Right renal pelvis (tissue), 4 donors: ENCODE measurements around the gene KRT3. TPM values are rescaled to one million over a fixed set of nuclear protein-coding genes. Genes with fewer than 3 reads are reported as not detected.

Experiments
- DNase-seq, 4 donors: peaks; one replicate each; pipeline ENCODE4 v3.0.0-alpha.2; 2013; ENCODE audit warnings: low read depth in 4 of 4, low spot score in 3 of 4, missing footprints in 1 of 4
- polyA plus RNA-seq, 4 donors: library from polyadenylated mRNA; unstranded; fragments of 120-200 nt; gene quantifications; one replicate each; pipeline ENCODE4 v1.2.1, GENCODE V29; 2013; ENCODE audit not compliant: insufficient read length in 4 of 4

KRT3 gene
- not detected for polyA plus RNA-seq

DNA sequence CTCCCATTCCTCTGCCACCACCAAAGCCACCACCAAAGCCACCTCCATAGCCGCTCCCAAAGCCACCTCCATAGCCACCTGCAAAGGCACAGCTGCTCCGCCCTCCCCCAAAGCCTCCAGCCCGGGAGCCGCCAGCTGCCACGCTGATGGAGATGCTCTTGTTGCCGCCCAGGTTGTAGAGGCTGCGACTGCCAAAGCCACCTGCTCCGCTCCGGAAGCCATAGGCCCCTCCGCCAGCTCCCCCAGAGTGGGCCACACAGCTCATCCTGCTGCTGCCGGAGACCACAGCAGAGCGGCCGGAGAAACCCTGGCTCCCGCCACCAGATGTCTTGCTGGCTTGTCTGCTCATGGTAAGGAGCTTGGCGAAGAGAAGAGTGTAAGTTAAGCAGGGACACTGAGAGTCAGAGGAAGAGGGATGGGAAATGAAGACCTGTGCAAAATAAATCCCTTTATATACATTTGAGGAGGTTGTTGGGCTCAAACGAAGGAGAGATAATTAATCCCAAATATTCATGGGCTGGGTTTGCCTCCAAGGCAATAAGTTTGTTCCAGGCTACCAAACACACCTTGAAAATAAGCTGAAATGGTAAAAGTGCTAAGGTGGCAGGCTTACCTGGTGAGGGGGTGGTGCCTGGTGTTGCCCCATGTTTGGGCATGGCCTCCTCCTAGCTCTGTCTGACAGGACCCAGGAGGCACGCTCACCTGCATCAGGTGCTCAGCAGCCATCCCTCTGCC is at the start of gene KRT3:
KRT3 (minus strand) TSS at position 424 of the 735 bp plus-strand sequence; CDS start at position 349, 75 bp downstream.
- DNase-seq: no peak

DNA sequence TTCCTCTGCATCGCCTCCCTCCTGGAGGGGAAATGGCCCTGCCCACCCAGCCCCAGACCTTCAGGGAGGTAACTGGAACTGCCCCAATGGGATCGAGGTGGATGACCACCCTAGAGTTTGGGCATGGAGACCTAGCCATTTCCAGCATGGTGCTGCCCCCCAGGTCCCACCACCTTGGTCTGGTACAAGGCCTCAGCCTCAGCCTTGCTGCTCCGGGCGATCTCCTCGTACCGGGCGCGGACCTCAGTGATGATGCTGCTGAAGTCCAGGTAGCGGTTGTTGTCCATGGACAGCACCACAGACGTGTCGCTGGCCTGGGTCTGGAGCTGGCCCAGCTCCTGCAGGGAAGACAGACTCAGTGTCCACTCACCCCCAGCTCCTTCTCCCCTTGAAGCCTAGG is 48.5 kb upstream of the KRT3 start:
- no peak for DNase-seq

DNA sequence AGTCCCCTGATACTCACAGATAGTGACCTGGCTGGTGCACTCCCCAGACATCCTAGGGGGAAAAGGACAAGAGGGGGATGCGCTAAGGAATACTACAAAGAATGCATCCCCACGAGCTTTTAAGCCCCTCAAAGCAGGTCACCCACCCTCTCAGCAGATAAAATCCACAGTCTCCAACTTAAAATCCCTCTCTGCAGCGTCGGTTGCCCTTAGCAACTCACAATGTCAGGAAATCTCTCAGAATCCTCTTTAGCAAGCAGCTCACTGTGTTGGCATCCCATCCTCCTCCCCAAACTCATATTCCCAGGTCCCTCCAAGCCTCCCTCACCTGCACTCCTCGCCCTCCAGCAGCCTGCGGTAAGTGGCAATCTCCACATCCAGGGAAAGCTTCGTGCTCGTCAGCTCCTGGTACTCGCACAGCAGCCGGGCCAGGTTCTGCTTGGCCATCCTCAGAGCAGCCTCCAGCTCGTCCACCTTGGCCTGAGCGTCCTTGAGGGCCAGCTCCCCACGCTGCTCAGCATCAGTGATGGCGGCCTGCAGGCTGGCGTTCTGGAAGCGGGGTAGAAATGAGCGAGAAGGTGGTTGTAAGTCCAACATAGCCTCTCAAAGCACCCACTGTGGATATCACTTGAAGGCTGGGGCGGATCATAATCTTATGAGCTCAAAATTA is 43.7 kb upstream of the KRT3 start:
- no peak for DNase-seq

DNA sequence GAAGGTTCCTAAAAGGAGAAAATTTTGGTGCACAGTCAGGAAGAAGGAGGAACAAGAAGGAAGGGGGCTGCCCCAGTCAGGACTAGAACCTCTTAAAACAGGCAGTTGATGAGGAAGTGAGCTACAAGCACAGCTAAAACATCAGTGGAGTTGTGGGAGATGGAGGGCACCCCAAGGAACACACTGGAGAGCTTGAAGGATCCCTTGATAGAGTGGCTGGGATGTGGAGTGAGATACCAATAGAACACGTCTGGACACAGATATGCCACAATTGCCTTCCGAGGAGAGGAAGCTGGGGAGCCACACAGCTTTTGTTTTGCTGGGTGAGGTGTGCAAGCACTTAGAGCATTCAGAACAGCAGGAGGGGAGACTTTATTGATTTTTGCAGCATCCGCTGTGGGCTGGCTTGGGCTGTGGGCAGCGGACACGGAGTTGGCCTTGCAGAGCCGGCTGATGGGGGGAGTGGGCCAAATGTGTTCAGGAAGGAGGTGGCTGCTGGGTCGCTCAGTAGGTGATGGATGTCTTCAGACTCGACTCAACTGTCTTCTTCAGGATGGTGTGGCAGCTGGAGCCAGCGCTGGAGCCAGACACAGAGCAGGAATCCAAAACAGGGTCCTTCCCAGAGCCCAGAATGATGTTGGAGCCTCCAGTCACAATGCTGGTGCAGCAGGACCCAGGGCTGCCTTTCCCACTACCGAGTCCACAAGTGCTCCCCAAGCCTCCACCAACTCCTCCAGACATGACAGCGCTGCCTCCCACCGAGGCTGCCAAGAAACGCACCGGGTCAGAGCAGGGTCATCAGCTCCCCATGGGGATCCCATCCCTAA is 42.9 kb upstream of the KRT3 start:
- no peak for DNase-seq

DNA sequence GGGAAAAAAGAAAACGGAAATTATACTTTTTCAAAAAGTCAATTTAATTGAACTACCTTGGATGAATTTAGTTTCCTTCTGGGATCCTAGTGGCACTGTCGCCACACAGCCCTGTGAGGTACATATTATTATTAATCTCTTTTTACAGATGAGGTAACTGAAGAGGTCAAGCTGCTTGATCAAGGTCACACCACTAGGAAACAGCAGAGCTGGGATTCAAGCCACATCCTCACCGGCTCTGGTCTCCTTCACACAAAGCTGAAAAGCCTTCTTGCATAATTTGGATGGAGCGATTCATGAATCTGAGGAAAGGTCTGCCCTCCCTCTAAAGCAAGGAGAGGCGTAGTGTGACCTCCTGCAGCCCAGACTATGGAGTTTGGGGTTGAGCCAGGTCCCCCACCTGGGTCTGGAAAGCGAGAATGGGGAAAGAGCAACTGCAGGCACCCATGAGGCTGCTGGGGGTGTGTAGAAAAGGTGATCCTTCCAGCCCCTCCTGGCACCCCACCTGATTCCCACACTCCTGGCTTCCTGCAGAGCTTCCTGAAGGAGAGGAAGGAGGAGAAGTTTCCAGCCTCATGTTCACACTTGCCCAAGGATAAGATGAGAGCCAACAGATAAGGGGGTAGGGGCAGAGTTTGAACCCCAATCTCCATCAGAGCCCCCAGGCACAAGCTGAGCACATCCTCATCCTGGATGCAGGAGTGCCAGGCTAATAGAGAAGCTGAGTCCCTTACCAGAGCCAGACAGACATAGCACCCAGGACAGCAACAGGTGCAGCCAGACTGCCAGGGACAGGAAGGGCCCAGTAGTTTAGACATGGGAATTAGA is 42.1 kb upstream of the KRT3 start:
- no peak for DNase-seq

DNA sequence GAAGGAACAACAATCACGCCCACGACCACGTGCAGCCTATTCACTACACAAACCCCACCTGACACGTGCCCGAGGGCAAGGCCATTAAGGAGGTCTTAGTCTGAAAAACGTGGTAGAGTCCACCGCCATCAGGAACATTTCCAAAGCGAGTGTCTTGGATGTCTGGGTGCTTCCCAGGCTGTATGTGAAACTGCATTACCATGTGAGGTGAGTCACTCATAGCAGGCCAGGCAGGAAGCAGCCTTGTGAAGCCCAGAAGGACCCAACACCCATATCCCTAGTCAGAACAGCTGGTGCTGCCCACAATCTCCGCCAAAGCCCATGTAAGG is 41.5 kb upstream of the KRT3 start:
- no peak for DNase-seq

DNA sequence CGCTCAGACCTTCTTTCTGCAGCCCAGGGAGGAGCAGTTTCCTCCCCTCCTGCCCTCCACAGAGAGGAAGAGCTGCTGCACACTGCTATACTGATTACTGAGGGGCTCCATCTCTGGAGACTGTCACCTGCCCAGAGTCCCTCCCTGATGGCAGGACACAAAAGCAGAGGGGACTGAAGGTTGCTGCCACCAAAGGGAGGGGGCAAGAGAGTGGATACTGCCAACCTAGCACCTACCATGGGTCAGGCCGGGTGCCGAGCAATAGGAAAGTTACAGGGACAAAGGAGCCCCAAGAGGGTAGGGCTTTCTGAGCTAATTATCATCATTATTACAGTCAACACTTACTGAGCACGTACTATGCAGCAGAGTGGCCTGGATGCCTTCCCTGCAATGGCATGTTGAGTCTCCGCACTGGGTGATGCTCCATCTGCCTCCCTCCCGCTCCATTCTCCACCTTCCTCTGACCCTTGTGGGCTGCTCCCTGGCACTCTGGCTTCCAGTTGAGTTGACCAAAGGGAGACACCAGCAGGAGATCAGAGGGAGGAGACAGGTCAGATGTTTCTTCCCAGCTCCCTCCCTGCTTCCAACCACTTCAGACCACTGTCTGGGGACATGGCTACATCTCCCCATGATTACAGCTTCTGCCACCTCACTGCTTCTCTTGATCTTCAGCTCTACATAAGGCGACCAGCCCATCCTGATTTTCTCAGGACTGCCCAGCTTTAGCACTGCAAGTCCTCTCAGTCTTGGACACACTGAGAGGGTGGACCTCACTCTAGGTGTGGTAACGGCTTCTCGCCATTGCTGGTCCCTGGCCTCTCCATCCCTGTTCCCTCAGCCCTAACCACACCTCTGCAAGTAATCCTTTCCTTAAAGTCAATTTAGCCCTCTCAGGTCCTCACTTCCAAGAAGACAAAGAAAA is 40.8 kb upstream of the KRT3 start:
- no peak for DNase-seq

DNA sequence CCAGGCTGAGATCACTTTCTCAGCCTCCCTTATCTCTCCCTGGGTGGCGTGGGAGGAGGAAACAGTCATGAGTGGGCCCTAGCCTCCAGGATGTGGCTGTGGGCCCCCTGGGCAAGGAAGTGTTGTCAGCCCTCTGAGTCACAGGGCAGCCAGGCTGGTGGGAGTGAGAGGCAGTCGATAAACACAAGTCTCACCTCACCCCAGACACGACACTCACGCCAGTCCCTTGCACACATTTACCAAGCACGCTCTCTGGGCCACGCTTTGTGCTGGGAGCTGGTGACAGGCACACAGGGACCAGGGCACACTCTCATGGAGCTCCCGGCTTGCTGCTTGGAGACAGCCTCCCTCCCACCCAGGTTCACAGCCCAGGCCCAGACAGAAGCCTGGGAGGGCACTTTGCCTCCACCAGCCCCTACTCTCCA is 40.1 kb upstream of the KRT3 start:
- no peak for DNase-seq

DNA sequence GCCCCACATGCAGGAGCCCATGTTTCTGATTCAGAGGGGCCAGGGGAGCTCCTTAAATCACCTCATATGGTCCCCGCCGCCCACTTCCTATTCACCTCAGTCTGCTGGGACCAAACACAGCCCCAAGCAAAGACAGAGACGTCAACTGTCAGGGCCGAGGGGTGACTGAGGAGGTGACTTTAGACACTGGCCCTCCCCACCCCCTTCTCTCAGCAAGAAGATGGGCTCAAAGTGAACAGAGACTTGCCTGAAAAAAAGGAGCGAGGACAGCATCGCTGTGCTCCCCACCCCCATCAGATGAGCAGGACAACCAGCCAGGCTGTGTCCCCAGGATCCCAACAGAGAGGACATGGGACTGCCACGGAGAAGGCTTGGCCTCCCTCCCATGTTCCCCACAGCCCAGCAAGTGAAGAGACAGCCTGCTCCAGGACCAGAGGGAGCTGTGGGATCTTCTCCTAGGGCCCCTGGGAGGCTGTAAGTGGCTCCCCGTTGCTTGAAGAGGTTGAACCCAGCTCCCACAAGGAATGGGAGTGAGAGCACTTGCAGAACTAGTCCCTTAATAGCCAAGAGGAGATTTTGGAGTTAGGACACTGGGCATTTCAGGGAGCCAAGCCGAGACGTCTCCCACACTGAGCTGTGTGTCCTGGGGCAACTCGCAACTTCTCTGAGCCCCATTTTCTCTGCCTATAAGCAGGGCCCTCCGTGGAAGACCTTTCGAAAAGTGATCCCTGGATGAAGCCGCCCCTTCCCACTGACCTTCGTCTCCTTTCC is 39.5 kb upstream of the KRT3 start:
- no peak for DNase-seq

DNA sequence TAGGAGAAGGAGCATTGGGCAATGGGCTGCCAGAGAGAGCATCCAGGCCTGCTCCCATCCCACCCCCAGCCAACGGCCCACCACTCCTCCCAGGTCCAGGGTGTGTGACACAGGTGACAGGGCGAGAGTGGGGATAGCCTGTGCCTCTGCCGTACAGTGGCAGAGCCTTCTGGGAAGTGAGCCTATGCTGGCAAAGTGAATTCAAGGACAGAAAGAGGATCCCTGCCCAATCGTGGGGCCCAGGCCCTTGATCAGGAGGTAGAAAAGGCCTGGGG is 38.7 kb upstream of the KRT3 start:
- DNase-seq: no peak

DNA sequence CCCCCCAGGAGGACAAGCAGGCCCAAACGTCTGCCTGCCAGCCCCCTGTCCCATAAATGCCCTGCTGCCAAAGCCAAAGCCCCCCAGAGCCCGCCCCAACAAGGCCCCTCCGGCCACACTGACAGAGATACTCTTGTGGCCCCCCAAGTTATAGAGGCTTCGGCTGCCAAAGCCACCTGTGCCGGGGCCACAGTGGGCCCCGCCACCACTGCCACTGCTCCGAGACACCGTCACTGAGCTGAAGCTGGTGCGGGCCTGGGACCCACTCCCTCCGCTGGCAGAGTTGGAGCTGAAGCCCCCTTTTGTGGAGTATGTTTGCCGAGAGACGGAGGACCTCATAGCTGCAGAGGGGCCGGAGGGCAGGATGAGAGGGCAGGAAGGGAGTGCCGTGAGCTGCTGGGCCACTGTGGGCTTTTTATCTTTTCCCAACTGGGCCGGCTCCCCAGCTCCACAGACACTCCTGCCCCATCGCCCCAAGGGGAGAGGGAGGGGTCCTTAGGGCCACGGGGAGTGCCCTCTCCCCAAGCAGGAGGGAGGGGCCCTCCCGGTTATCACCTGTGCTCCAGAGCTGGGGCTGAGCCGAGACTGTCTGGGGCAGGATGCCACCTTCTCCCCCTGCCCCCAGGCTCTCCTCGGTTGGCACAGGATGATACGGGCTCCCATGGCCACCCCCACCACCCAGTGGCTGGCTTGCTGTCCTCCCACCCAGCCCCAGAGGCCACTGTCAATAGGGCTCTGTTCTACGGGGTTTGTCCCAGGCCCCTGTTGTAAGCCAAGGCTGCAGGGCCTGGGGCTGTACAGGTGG is 38.2 kb upstream of the KRT3 start, which contains the start of gene KRT79:
KRT79 (minus strand) TSS at position 390 of the 805 bp plus-strand sequence; CDS start at position 339, 51 bp downstream.
- no peak for DNase-seq

DNA sequence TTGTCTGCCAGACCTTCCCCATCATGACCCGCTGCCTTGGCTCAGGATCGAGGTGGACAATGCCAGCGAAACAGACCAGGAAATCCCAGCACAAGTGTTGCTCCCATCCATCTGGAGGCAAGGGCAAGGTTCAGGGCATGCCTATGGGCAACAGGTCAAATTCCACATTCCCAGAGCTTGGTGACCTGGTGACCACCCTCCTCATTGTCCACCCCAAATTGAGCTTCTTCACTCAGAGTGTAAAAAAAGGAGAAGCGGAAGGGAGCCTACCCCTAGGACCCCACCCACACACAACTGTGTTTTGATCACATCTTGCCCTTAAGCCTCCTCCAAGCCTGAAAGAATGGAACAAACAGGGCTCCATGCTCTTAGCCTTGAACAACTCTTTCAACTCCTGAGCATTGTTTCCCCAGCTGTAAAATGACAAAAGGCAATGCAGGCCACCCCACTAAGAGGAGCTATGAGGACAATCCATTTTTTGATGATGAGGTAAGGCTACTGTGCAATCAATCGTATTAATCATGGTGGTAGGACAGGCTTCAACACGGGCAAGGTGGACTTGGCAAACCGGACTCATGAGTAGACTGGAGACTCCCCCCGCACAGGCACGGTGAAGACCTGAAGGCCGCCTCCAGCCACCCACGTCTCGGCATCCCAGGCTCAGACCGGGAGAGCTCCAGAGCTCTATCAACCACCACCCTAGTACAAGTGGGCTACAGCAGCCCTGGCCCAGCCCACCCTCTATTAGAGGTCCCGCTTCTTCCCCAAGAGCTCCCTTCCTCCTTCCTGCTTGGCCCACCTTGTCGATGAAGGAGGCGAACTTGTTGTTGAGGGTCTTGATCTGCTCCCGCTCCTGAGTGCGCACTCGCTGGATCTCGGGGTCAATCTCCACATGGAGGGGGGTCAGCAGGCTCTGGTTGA is 37.3 kb upstream of the KRT3 start:
- DNase-seq: no peak

DNA sequence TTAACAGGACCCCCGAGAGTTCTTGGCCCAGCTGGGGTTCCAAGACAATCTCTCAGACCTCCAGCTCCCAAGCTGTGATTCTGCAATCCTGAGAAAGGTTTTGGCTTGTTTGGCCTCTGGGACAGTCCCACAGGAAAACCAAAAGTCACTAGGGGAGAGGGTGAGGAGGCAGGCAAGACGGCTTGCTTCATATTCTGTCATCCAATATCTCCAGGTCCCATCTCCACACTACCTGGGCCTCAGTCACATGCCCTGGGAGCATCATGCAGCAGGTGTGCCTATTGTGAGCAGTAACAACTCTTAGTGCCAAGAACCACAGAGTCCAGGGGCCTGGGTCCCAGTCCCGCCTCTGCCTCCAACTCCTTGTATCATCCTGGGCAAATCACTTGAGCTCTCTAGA is 36.5 kb upstream of the KRT3 start:
- no peak for DNase-seq

DNA sequence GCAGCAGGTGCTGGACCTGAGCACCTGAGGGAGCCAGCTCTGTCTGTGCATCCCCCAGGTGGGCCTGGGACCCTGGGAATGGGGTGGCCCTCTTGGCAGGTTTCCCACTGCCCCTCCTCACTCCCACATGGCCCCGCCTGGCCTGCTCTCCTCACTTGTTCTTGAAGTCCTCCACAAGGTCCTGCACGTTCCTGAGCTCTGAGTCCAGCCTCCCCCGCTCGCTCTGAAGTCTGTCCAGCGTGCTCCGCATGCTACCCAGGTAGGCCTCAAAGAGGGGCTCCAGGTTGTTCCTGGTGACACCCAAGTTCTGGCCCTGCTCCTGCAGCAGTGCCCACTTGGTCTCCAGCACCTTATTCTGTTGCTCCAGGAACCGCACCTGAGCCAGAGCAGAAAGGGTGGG is 35.3 kb upstream of the KRT3 start:
- DNase-seq: no peak

DNA sequence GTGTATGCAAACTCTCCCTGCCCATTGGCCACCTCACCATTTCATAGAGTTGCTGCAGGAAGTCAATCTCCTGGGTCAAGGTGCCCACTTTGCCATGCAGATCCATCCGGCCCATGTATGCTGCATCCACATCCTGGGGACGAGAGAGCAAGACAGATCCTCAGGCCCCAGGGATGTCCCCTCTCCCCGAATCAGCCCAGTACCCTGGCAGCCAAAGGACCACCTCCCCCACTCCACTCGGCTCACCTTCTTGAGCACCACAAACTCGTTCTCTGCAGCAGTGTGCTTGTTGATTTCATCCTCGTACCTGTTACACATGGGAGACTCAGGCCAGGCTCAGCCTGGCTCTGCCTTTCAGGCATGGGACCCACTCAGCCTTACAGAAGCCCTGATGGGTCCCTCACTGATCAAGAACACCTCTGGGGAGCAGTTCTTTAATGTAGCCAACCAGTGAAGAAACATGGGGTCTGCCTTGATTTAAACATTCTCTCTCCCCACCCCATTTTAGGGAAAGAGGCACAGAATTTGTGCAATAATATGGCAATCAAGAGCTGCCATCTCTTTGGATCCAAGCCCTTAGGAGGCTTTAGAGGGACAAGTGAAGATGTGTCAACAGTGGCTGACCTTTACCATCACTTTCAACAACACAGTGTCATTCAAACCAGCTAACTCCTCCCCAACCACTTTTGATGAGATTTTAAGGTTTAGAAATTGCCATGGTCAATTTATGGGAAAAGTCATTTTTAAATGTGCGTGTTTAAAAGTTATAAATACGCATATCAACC is 34.3 kb upstream of the KRT3 start:
- no peak for DNase-seq

DNA sequence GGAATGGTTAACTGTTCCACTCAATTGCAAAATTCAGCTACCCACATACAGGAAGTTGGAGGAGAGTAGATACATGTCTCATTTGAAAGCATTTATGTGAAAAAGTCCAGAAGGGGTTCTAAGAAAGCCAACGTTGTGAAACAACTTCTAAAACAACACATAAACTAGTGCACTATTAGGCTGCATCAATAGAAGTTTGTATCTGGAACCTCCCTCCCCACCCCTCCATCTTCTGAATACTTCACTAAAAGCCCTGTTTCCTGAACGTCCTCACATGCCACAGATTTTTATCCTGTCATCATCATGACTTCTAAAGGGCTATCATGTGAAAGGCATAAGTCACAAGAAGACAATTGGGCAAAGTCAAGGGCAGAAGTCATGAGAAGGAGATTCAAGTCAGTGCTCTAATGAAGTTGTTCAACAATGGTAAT is 32.7 kb upstream of the KRT3 start:
- DNase-seq: no peak
